Activated CD8-positive, alpha-beta memory T cell treated with anti-CD3 and anti-CD28 coated beads for 36 hours (primary cell): ENCODE results near the gene SLC47A2. TPM values are rescaled to one million over a fixed set of nuclear protein-coding genes. Genes with fewer than 3 reads are reported as not detected.
"Not testable (repeated sequence)": the region's sequence is repeated elsewhere in the genome, so short reads cannot be mapped to it uniquely, and the experiment has no call there.

ENCODE experiments used
- CTCF ChIA-PET: fragments of 350-600 bp; sonication (Branson Sonifier 250); formaldehyde crosslinking; loops from one replicate; lab custom pipeline; 2021; ENCODE audit warnings: antibody characterized with exemption; lab: Charles Lee
- POLR2A ChIA-PET: fragments of 350-600 bp; sonication (Branson Sonifier 250); formaldehyde crosslinking; loops from one replicate; lab custom pipeline; 2021; ENCODE audit warnings: antibody characterized with exemption; lab: Charles Lee
- total RNA-seq, 2 experiments: library from RNA; stranded (reverse); gene quantifications; one replicate each; pipeline ENCODE4 v1.2.3, GENCODE V29; 2021

SLC47A2 gene
- total RNA-seq, 2 experiments from 2014 or later, result not detected

DNA sequence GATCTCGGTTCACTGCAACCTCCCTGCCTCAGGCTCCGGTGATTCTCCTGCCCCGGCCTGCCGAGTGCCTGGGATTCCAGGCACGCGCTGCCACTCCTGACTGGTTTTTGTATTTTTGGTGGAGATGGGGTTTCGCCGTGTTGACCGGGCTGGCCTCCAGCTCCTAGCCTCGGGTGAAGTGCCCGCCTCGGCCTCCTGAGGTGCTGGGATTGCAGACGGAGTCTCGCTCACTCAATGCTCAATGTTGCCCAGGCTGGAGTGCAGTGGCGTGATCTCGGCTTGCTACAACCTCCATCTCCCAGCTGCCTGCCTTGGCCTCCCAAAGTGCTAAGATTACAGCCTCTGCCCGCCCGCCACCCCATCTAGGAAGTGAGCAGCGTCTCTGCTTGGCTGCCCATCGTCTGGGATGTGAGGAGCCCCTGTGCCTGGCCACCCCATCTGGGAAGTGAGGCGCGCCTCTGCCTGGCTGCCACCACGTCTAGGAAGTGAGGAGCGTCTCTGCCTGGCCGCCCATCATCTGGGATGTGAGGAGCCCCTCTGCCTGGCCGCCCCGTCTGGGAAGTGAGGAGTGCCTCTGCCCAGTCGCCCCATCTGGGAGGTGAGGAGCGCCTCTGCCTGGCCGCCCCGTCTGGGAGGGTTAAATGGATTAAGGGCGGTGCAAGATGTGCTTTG is 31.3 kb downstream of the SLC47A2 start:
- POLR2A ChIA-PET, CTCF ChIA-PET: not testable (repeated sequence)

DNA sequence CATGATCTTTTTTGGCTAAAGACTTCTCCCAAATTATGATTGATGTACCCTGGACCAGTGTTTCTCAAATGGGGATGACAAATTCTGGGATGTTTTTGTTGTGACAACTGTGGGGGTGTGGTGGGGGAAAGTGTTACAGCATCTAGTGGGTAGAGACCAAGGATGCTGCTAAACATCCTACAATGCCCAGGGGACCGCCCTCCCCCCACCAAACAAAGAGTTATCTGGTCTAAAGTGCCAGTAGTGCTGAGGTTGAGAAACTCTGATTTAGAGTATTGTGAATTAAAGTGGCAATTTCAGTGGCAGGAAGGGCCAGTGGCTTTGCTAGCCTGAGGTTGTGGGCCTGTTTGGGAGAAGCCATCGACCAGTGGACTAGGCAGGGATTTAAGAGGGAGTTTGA is 33.3 kb downstream of the SLC47A2 start:
- POLR2A ChIA-PET, result no interaction called here

DNA sequence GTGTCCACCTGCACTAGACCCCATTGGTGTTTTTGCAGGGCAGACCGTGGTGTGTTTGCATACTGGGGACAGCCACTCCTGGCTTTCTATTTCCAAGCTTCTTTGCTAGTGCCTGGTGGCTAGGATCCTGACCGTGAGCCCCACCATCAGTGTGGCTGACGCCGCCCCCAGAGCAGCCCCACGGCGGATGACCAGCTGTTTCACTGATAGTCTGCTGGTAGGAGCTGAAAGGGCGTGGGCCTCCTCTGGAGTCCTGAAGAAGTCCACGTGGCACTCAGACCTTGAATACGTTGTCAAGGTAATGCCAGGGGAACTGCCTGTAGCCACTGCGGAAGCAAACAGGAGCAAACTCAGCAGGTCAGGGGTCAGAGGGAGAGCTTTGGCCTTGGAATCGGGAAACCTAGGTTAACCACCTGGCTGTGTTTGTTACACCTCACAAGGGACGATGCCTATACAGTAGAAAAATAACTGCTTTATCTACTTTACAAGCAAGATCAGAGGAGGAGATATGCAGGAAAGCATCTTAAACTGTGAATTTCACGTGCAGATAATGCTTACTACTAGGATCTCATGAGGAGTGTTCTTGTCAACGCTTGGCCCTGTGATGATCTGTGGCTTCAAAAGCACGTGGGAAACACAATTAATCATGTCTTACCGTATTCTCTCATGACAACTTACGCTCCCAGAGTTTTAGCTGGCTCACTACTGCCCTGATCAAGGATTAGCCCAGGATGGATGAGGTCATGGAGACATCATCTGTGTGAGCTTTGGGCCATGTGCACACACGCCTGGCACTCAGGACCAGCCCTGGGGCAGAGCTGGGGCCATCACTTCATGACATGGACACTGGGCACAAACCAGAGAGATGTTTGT is 37.6 kb downstream of the SLC47A2 start:
- POLR2A ChIA-PET, result no interaction called here
- CTCF ChIA-PET, result no interaction called here

More for the DNA sequence above, 33.3 kb downstream of the SLC47A2 start:
- CTCF ChIA-PET, result no interaction called here

DNA sequence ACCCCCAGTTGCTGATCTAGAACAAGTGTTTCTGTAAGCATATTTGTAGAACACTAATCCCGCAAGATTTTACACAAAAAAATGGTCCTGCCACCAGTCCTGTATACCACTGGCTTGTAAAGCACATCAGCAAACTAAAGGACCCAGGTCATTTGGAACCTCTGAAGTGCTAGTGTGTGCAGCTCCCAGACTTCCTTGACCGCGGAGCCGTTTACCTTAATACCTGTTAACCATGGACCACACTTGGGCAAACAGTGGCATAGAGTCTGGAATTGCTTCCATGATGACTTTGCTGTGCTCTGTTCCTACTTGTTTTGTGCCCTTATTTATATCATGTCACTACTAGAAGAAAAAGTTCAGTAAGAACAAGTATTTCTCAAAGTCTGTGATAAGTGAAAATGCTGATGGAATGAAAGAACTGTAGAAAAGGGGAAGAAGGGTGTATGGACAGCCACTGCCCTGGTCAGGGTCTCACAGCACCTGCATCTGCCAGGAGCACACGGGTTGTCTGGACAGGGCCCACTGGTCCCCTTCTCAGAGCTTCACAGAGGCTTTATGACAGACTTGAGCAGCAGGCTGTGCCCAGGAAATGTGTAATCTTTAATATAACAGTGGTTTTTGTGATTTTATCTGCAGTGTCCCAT is 38.5 kb downstream of the SLC47A2 start:
- ChIA-PET CTCF (interaction anchor here (1.4 to 1.8 kb wide), 2 partner anchors 9 to 89 kb away, joined by 3 read pairs; no protein-coding TSS in a partner anchor), POLR2A (no interaction called here)

- ChIA-PET POLR2A (no interaction called here), CTCF (interaction anchor here (1.4 to 1.8 kb wide), 2 partner anchors 8 to 89 kb away, joined by 3 read pairs; no protein-coding TSS in a partner anchor)
Observed at GRCh38 chr17:19676896-19677295, 39.5 kb downstream of the SLC47A2 start.

DNA sequence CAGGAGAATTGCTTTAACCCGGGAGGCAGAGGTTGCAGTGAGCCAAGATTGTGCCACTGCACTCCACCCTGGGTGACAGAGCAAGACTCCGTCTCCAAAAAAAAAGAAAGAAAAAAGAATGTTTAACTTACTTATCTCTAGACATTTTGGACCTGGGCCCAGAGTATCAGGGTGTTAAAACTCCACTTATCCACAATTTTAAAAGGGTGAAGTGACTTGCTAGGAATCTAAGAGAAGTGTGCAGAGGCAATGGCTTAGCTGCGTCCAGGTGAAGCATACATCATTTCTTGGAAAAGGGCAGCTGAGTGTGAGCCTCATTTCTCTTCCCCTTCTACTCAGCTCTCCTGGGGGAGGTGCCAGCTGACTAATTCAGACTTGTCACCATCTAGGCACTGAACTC is 42.8 kb downstream of the SLC47A2 start:
- POLR2A ChIA-PET, result no interaction called here
- CTCF ChIA-PET, result no interaction called here

DNA sequence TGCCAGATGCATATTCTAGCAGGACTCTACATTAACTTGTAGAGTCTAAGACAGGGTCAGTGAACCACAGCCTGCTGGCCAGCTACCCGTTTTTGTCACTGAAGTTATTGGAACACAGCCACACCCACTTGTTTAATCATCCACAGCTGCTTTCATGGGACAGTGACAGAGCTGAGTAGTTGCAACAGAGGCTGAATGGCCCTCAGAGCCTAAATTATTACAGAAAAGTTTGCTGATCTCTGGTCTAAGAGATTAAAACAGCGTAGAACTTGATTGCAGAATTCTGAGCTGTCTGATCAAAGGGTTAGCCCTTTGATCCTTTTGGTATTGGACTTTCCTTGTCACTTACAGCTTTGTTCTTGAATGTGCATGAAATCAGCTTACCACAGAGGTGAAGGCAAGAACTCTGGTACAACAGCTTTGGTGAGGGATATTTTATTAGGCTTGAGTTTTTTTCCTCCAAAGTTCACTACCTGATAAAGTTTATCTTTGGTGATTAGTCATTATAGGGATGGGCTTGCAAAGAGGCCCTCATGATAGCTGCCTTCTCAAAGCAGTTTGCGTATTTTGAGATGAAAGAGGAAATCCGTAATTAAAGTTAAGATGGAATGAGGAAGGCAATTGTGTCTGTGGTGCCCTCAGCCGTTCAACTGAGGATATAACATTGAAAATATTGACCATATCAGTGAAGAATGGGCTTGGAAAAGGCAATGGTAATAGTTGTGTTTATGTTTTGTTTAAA is 44.2 kb downstream of the SLC47A2 start:
- ChIA-PET POLR2A (interaction anchor here (0.6 kb wide), 1 partner anchor 211 kb away, joined by 12 read pairs; no protein-coding TSS in a partner anchor), CTCF (no interaction called here)

DNA sequence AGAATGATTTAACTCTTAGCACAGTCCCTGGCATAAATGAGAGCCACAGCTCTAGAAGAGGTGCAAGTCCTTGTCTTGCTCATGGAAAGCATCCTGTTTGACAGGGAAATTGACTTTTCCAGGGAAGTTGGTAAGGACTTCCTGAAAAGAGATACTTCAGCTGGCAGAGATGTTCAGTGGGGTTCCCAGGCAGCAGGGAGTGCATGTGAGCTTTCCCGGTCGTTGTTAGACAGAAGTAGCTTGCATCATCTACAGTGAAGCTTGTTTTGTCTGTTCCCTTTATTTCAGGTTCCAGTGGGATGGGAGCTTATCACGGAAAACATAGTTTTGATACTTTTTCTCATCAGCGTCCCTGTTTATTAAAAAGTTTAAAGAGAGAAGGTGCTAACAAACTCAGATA is 45.0 kb downstream of the SLC47A2 start:
- ChIA-PET POLR2A (no interaction called here), CTCF (no interaction called here)

DNA sequence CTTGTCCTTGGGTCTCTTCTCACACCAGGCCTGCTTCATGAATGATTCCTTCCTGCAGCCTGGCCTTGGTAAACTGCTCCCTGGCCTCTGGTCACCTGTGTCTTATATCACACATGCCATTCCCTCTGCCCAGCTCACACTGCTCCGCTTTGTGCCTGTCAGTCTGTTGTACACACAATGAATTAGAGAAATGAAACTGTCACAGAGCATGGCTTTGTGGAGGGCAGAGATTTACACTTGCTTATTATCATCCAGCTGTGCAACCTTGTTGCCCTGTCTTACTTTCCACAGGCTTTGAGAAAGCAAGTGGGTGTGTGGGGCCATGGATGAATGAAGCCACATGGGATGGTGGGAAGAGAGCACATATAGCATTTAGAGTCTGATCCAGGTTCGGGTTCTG is 45.5 kb downstream of the SLC47A2 start:
- ChIA-PET POLR2A (no interaction called here), CTCF (no interaction called here)

GRCh38 chr17:19669680-19670079 is 46.7 kb downstream of the SLC47A2 start:
- CTCF ChIA-PET, result not testable (repeated sequence)

DNA sequence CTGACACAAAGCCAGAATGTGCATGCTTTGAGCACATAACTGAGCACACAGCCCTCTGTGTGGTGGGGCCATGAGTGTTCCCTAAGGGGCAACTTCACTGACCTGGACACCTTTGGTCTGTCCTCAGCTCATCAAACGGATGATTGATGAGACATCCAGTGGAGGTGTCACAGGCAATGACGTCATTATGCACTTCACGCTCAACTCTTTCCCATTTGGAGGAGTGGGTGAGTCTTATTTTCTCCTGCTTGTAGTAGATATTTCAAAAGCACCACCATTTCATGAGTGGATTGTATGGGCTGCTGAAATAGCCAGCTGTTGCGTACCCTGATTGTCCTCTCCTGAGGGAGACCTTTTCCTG is 51.6 kb downstream of the SLC47A2 start:
- CTCF ChIA-PET, result interaction anchor here (0.6 kb wide), 1 partner anchor 102 kb away, joined by 3 read pairs; no protein-coding TSS in a partner anchor
- POLR2A ChIA-PET, result no interaction called here

More at GRCh38 chr17:19669680-19670079, 46.7 kb downstream of the SLC47A2 start:
- POLR2A ChIA-PET, result not testable (repeated sequence)

DNA sequence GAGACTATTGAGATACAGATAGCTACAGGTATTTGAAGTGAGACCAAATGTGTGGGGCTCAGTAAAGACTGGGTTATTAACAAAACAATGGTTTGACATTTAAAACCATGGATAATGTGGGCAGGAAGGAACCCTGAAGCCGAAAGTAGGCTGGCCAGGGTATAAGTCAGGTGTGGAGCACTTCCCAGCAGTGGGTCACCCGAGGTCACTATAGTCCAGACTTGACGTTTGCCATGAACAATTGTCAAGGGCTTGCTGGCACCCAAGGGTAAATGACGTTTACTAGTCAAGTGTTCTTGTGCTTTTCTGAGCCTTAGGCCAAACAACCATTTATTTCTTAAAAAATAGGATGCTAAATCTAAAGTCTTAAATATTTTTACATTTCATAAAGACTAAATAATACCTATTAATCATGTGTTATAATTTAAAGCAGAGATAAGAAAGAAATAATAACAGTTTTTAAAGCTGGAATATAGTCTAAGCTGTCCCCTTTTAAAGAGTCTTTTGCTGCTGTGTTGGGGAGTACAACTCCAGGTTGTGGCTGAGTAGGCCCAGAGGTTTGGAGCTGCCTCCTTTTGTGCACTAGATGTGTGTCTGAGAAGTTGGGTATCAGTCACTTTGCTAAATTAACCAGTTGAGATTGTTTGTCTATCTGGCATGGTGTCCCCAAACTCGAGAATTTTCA is 52.1 kb downstream of the SLC47A2 start:
- POLR2A ChIA-PET, result no interaction called here

GRCh38 chr17:19663097-19663496 is 53.3 kb downstream of the SLC47A2 start:
- CTCF ChIA-PET, result no interaction called here
- POLR2A ChIA-PET, result no interaction called here

More for the DNA sequence above, 52.1 kb downstream of the SLC47A2 start:
- CTCF ChIA-PET, result interaction anchor here (0.6 kb wide), 1 partner anchor 102 kb away, joined by 3 read pairs; no protein-coding TSS in a partner anchor

- CTCF ChIA-PET, result no interaction called here
- POLR2A ChIA-PET, result interaction anchor here (0.6 kb wide), 1 partner anchor 162 kb away, joined by 3 read pairs; no protein-coding TSS in a partner anchor
Observed at GRCh38 chr17:19661121-19661520, 55.3 kb downstream of the SLC47A2 start.

- POLR2A ChIA-PET, result no interaction called here
Observed at GRCh38 chr17:19660219-19660870, 56.0 kb downstream of the SLC47A2 start.

GRCh38 chr17:19659366-19660177 is 56.8 kb downstream of the SLC47A2 start:
- CTCF ChIA-PET, result interaction anchor here (1.0 kb wide), 1 partner anchor 11 kb away, joined by 3 read pairs; the partner anchor contains the start of gene ALDH3A2
- POLR2A ChIA-PET, result no interaction called here

More at GRCh38 chr17:19660219-19660870, 56.0 kb downstream of the SLC47A2 start:
- CTCF ChIA-PET, result no interaction called here
